PFSK-1 (cell line): Measurements from ENCODE around the gene RBM38.

Experiments
- FOXP2 ChIP-seq: optimal IDR thresholded peaks from 2 replicates; pipeline ENCODE3; 2011; ENCODE audit warnings: borderline replicate concordance, control low read depth, inconsistent platforms; ENCODE audit not compliant: insufficient read depth; ENCODE audit errors: extremely low read length, extremely low read depth
- POLR2AphosphoS5 ChIP-seq: IDR thresholded peaks from 2 replicates; pipeline ENCODE4 v1.6.1; 2012; ENCODE audit warnings: low read depth, mild to moderate bottlenecking, control low read depth, low read length, moderate library complexity
- REST ChIP-seq, 2 experiments: IDR thresholded peaks; 2 replicates each; pipeline versions ENCODE4 v1.6.1 to v1.8.0; 2011 to 2012; ENCODE audit warnings: low read depth in 2 of 2, low read length in 2 of 2, control low read depth in 1 of 2, inconsistent platforms in 1 of 2, mild to moderate bottlenecking in 1 of 2, moderate library complexity in 1 of 2; ENCODE audit not compliant: insufficient read depth in 1 of 2
- SIN3A ChIP-seq: IDR thresholded peaks from 2 replicates; pipeline ENCODE4 v1.6.1; 2012; ENCODE audit warnings: mild to moderate bottlenecking, low read length, moderate library complexity, borderline replicate concordance; ENCODE audit not compliant: insufficient read depth
- TAF1 ChIP-seq: IDR thresholded peaks from 2 replicates; pipeline ENCODE4 v1.6.1; 2012; ENCODE audit warnings: low read length, control low read depth, borderline replicate concordance; ENCODE audit not compliant: insufficient read depth

The RBM38 gene

GRCh38 chr20:57432480-57432861 is 41.3 kb downstream of the RBM38 start:
- TF ChIP-seq FOXP2 = no peak
- no peak for TF ChIP-seq POLR2AphosphoS5
- no peak for TF ChIP-seq TAF1
- TF ChIP-seq REST (IDR thresholded peaks at IDR 0.05; ENCODE audit: insufficient read depth in 1 of 2, low read depth in 2 of 2, low read length in 2 of 2) = no peak

GRCh38 chr20:57432862-57433491 is 41.8 kb downstream of the RBM38 start:
- TF ChIP-seq TAF1 (no peak), POLR2AphosphoS5 (no peak), REST (IDR thresholded peaks at IDR 0.05; ENCODE audit: insufficient read depth in 1 of 2, low read depth in 2 of 2, low read length in 2 of 2) (no peak), FOXP2 (no peak), SIN3A (no peak)

- TF ChIP-seq POLR2AphosphoS5 (no peak), FOXP2 (no peak), SIN3A (no peak), TAF1 (no peak), REST (IDR thresholded peaks at IDR 0.05; ENCODE audit: insufficient read depth in 1 of 2, low read depth in 2 of 2, low read length in 2 of 2) (no peak)
Observed at GRCh38 chr20:57433657-57434389, 42.6 kb downstream of the RBM38 start.

- TF ChIP-seq SIN3A = no peak
- TF ChIP-seq FOXP2 = no peak
- no peak for TF ChIP-seq REST (IDR thresholded peaks at IDR 0.05; ENCODE audit: insufficient read depth in 1 of 2, low read depth in 2 of 2, low read length in 2 of 2)
- TF ChIP-seq TAF1 = no peak
- TF ChIP-seq POLR2AphosphoS5 = no peak
Observed at GRCh38 chr20:57434390-57434700, 43.1 kb downstream of the RBM38 start.
